ENCODE data around the gene FXR2.
"Not testable (repeated sequence)": the region's sequence is repeated elsewhere in the genome, so short reads cannot be mapped to it uniquely, and the experiment has no call there.

DNA sequence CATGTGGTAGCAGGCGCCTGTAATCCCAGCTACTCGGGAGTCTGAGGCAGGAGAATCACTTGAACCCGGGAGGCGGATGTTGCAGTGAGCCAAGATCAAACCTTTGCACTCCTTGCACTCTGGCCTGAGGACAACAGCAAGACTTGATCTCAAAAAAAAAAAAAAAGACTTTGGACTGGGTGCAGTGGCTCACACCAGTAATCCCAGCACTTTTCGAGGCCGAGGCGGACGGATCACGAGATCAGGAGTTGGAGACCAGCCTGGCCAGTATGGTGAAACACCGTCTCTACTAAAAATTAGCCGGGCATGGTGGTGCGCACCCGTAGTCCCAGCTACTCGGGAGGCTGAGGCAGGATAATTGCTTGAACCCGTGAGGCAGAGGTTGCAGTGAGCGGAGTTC is 11.1 kb upstream of the FXR2 start:
- not testable (repeated sequence) for TF ChIP-seq ZNF274 (IDR thresholded peaks at IDR 0.05; ENCODE audit: low read depth, low read length); YY1 (IDR thresholded peaks at IDR 0.05; ENCODE audit: insufficient read depth, insufficient read length)
